HepG2 (cell line): ENCODE measurements around the gene PDZD4. TPM values are rescaled to one million over a fixed set of nuclear protein-coding genes. Genes with fewer than 3 reads are reported as not detected.

ENCODE experiments used
- ARID4A ChIP-seq: sonication (generic); formaldehyde crosslinking; IDR thresholded peaks from 2 replicates; pipeline ENCODE4 v1.5.0; 2020; ENCODE audit warnings: mild to moderate bottlenecking, missing genetic modification reagents, borderline replicate concordance
- ATF1 ChIP-seq: IDR thresholded peaks from 2 replicates; pipeline ENCODE4 v1.6.1; 2016; ENCODE audit warnings: mild to moderate bottlenecking, control low read depth
- CAMTA2 ChIP-seq: sonication (generic); formaldehyde crosslinking; IDR thresholded peaks from 2 replicates; pipeline ENCODE4 v1.4.0; 2020; ENCODE audit warnings: mild to moderate bottlenecking, missing genetic modification reagents, borderline replicate concordance
- CHD2 ChIP-seq: IDR thresholded peaks from 2 replicates; pipeline ENCODE4 v1.6.1; 2011; ENCODE audit warnings: low read depth, low read length, improper control_type of control experiment
- FLYWCH1 ChIP-seq: sonication (generic); formaldehyde crosslinking; IDR thresholded peaks from 2 replicates; pipeline ENCODE4 v1.8.1; 2023; ENCODE audit warnings: mild to moderate bottlenecking, missing genetic modification reagents
- HES4 ChIP-seq: sonication (generic); formaldehyde crosslinking; IDR thresholded peaks from 2 replicates; pipeline ENCODE4 v1.9.0; 2021; ENCODE audit warnings: mild to moderate bottlenecking, missing genetic modification reagents, borderline replicate concordance
- LRRFIP1 ChIP-seq: sonication (generic); formaldehyde crosslinking; conservative IDR thresholded peaks from 2 replicates; pipeline ENCODE4 v1.4.0; 2020; ENCODE audit warnings: missing genetic modification reagents
- NR3C1 ChIP-seq: sonication (generic); formaldehyde crosslinking; IDR thresholded peaks from 2 replicates; pipeline ENCODE4 v1.4.0; 2020; ENCODE audit warnings: missing genetic modification reagents
- RFXAP ChIP-seq: sonication (generic); formaldehyde crosslinking; IDR thresholded peaks from 2 replicates; pipeline ENCODE4 v1.4.0; 2020; ENCODE audit warnings: missing genetic modification reagents, borderline replicate concordance
- SAP130 ChIP-seq: IDR thresholded peaks from 2 replicates; pipeline ENCODE4 v1.6.1; 2016; ENCODE audit warnings: low read depth
- SMARCE1 ChIP-seq: fragments of 450-650 bp; IDR thresholded peaks from 2 replicates; pipeline ENCODE4 v1.6.1; 2017; ENCODE audit warnings: borderline replicate concordance
- THRA ChIP-seq: sonication (generic); formaldehyde crosslinking; IDR thresholded peaks from 2 replicates; pipeline ENCODE4 v1.4.0; 2020; ENCODE audit warnings: missing genetic modification reagents, borderline replicate concordance
- ZBTB4 ChIP-seq: sonication (generic); formaldehyde crosslinking; IDR thresholded peaks from 2 replicates; pipeline ENCODE4 v1.4.0; 2020; ENCODE audit warnings: missing genetic modification reagents, mild to moderate bottlenecking, borderline replicate concordance
- ZNF234 ChIP-seq: sonication (generic); formaldehyde crosslinking; conservative IDR thresholded peaks from 2 replicates; pipeline ENCODE4 v1.5.1; 2020; ENCODE audit warnings: mild to moderate bottlenecking, missing genetic modification reagents
- ZNF501 ChIP-seq: sonication (generic); formaldehyde crosslinking; IDR thresholded peaks from 2 replicates; pipeline ENCODE4 v1.5.1; 2020; ENCODE audit warnings: mild to moderate bottlenecking, moderate library complexity, missing genetic modification reagents
- ZNF839 ChIP-seq: sonication (generic); formaldehyde crosslinking; IDR thresholded peaks from 2 replicates; pipeline ENCODE4 v1.4.0; 2020; ENCODE audit warnings: missing genetic modification reagents, mild to moderate bottlenecking, borderline replicate concordance
- ZSCAN20 ChIP-seq: sonication (generic); formaldehyde crosslinking; IDR thresholded peaks from 2 replicates; pipeline ENCODE4 v1.4.0; 2020; ENCODE audit warnings: missing genetic modification reagents, mild to moderate bottlenecking, borderline replicate concordance
- polyA plus RNA-seq, 8 experiments: library from polyadenylated mRNA; depleted of rRNA in 3 of 8; stranded (reverse) in 7 of 8; unstranded in 1 of 8; fragments of >200 nt; fragmentation: Illumina TruSeq in 4 of 8; extraction: Trizol in 4 of 8; gene quantifications; 2 replicates each; pipeline versions ENCODE4 v1.2.1 to v1.2.3, GENCODE V29; 2011 to 2016; ENCODE audit warnings: low read depth in 4 of 8, missing spikeins in 1 of 8, mixed read lengths in 1 of 8; ENCODE audit not compliant: insufficient read depth in 1 of 8
- total RNA-seq, 5 experiments: library from RNA; depleted of rRNA; stranded (reverse); fragments of >200 nt; fragmentation: Illumina TruSeq; extraction: Trizol; gene quantifications; 2 replicates each; pipeline ENCODE4 v1.2.3, GENCODE V29; 2016; ENCODE audit warnings: low read depth in 1 of 5

The PDZD4 gene
- total and polyA plus RNA-seq, 2 of the 13 experiments (the other 11 are each of a cell fraction or from before 2014, with no cell fraction given) = not detected

- TF ChIP-seq CHD2 (no peak), RFXAP (CRISPR knock-in tag) (peak; percentile 98), ATF1 (CRISPR knock-in tag) (no peak), FLYWCH1 (CRISPR knock-in tag) (peak; percentile 99), CAMTA2 (CRISPR knock-in tag) (peak; percentile 100), ZSCAN20 (CRISPR knock-in tag) (peak; percentile 100), ZNF839 (CRISPR knock-in tag) (peak; percentile 99), SMARCE1 (no peak), ZNF501 (CRISPR knock-in tag) (peak; percentile 95), ZBTB4 (peak; percentile 97; the same call in 1 of the 2 replicates), SAP130 (peak; percentile 98), ZNF234 (CRISPR knock-in tag) (peak; percentile 100), THRA (CRISPR knock-in tag) (peak; percentile 99), HES4 (CRISPR knock-in tag) (peak; percentile 100), LRRFIP1 (CRISPR knock-in tag) (peak; percentile 99), ARID4A (CRISPR knock-in tag) (peak; percentile 95), NR3C1 (peak; percentile 93)
These were observed 45.2 kb upstream of the PDZD4 start (continued) for GRCh38 chrX:153875391-153876111.
